ENCODE data around the gene GH2. TPM values are rescaled to one million over a fixed set of nuclear protein-coding genes. Genes with fewer than 3 reads are reported as not detected.

The GH2 gene
- total RNA-seq, 1 donor from 2014 or later: not detected

- H3K4me1 Mint-ChIP-seq: peaks cover 13% of the 10 kb centered on the region
- H3K27ac ChIP-seq: no peak overlapping the region
- peaks cover 10% of the 10 kb centered on the region for H4K20me1 ChIP-seq (ENCODE audit: low read depth)
- peaks cover 5% of the 10 kb centered on the region for H3K27me3 Mint-ChIP-seq (ENCODE audit: insufficient read depth, low read depth)
- H3K4me3 Mint-ChIP-seq: no peak overlapping the region
- H3K27me3 ChIP-seq: no peaks in the 10 kb centered on the region
- H3K4me2 ChIP-seq: no peak overlapping the region
- H3K4me1 ChIP-seq: peaks cover 12% of the 10 kb centered on the region
- no peak overlapping the region for H2AFZ ChIP-seq (replicated peaks)
- peaks cover 25% of the 10 kb centered on the region for H3K79me2 ChIP-seq (ENCODE audit: low read depth)
- peak; percentile 82 for DNase-seq (ENCODE audit: low spot score)
- H3K9me3 Mint-ChIP-seq: no peaks in the 10 kb centered on the region
- H3K9me3 ChIP-seq (ENCODE audit: low read depth): no peaks in the 10 kb centered on the region
- no peak overlapping the region for H3K9ac ChIP-seq
- peaks cover 32% of the 10 kb centered on the region for H3F3A ChIP-seq (ENCODE audit: low read depth)
- H3K36me3 ChIP-seq: peaks cover 3% of the 10 kb centered on the region
- no peak for TF ChIP-seq EZH2 (IDR thresholded peaks at IDR 0.05)
- TF ChIP-seq CTCF (IDR thresholded peaks at IDR 0.05): peak; percentile 64
- TF ChIP-seq EZH2phosphoT487 (IDR thresholded peaks at IDR 0.05): no peak
- no peak overlapping the region for H3K27ac Mint-ChIP-seq
- no peak overlapping the region for H3K4me3 ChIP-seq
- H3K36me3 Mint-ChIP-seq: peaks cover 32% of the 10 kb centered on the region
Measured at GRCh38 chr17:63834431-63835166, 47.1 kb downstream of the GH2 start.

DNA sequence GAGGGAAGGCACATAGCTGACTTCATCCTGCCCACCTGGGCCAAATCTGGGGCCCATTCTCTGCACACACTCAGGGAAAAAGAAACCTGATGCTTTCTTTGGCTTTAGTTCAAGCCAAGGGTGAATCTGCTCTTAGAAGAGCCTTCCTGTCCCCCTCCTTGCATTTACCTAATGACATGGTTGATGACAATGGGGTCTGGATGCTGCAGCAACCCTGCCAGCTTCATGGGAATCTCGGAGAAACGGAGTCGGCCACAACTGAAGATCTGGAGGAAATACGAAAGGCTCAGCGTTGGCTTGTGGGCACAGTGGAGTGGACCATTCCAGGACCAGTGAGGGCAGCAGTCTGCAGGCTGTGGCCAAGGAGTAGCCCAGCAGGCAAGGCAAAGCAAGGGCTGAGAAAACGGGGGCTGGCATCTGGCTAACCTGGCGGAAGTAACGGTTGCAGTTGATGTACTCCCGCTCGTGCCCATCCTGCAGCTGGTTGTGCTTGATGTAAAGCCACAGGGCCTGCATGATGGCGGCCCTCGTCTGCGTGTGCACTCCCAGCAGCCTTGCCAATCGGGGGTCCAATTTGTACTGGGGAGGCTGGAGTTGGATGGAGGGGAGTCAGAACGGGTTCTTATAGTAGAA is 47.9 kb downstream of the GH2 start:
- H3K36me3 Mint-ChIP-seq: peaks cover 33% of the 10 kb centered on the region
- H3K9me3 Mint-ChIP-seq: no peaks in the 10 kb centered on the region
- H3K9me3 ChIP-seq (ENCODE audit: low read depth): no peaks in the 10 kb centered on the region
- peaks cover 25% of the 10 kb centered on the region for H3K79me2 ChIP-seq (ENCODE audit: low read depth)
- peaks cover 25% of the 10 kb centered on the region for H3F3A ChIP-seq (ENCODE audit: low read depth)
- no peak overlapping the region for H3K4me2 ChIP-seq
- peaks cover 11% of the 10 kb centered on the region for H3K4me1 Mint-ChIP-seq
- H3K27ac Mint-ChIP-seq: no peak overlapping the region
- peaks cover 5% of the 10 kb centered on the region for H3K36me3 ChIP-seq
- peak overlapping the region; percentile 24 for H3K4me3 Mint-ChIP-seq
- H3K4me1 ChIP-seq: peaks cover 5% of the 10 kb centered on the region
- peaks cover 5% of the 10 kb centered on the region for H3K27me3 Mint-ChIP-seq (ENCODE audit: insufficient read depth, low read depth)
- TF ChIP-seq EZH2phosphoT487 (IDR thresholded peaks at IDR 0.05) (no peak), EZH2 (IDR thresholded peaks at IDR 0.05) (no peak), CTCF (IDR thresholded peaks at IDR 0.05) (no peak)
- H3K4me3 ChIP-seq: no peak overlapping the region
- peaks cover 10% of the 10 kb centered on the region for H4K20me1 ChIP-seq (ENCODE audit: low read depth)
- H3K27ac ChIP-seq: no peak overlapping the region
- H3K9ac ChIP-seq: no peak overlapping the region
- H2AFZ ChIP-seq (replicated peaks): no peak overlapping the region
- no peaks in the 10 kb centered on the region for H3K27me3 ChIP-seq
- no peak for DNase-seq (ENCODE audit: low spot score)

DNA sequence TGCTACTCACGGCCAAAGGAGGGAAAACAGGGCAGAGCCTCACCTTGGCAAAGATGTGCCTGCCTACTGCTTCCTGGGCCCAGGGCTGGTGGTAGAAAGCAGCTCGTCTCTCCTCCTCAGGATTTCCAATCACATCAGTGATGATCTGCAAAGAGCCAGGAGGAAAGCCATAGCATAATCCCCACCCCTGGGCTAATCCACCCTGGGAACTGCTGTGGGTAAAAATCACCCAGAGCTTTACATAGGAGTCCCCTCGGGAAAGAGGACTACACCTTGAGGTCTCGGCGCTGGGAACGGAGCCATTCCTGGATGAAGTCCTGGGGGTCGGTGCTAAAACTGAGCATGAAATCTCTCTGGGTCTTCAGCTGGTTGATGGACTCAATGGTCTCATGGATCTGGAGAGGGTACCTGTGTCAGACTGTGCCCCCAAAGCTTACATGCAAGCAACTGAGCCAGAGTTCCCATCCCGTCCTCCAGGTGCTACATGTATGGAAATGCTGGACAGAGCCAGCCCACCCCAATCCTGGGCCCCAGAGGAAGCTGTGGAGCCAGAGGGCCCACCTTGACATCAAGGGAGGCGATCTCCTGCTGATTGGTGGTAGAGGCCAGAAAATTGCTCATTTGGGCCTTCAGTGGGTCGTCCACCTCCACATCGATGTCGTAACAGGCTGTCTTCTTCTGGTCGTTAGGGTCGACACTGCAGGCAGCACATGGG is 48.6 kb downstream of the GH2 start:
- no peak overlapping the region for H3K9ac ChIP-seq
- no peak overlapping the region for H3K4me2 ChIP-seq
- H4K20me1 ChIP-seq (ENCODE audit: low read depth): peaks cover 8% of the 10 kb centered on the region
- peaks cover 11% of the 10 kb centered on the region for H3K4me1 Mint-ChIP-seq
- peaks cover 33% of the 10 kb centered on the region for H3K36me3 Mint-ChIP-seq
- no peak for TF ChIP-seq EZH2phosphoT487 (IDR thresholded peaks at IDR 0.05)
- TF ChIP-seq EZH2 (IDR thresholded peaks at IDR 0.05): no peak
- no peak for TF ChIP-seq CTCF (IDR thresholded peaks at IDR 0.05)
- peaks cover 5% of the 10 kb centered on the region for H3K27me3 Mint-ChIP-seq (ENCODE audit: insufficient read depth, low read depth)
- no peak overlapping the region for H3K4me3 Mint-ChIP-seq
- no peak overlapping the region for H3K27ac ChIP-seq
- peaks cover 25% of the 10 kb centered on the region for H3K79me2 ChIP-seq (ENCODE audit: low read depth)
- H3K27ac Mint-ChIP-seq: no peak overlapping the region
- H3F3A ChIP-seq (ENCODE audit: low read depth): peaks cover 22% of the 10 kb centered on the region
- no peak for DNase-seq (ENCODE audit: low spot score)
- no peaks in the 10 kb centered on the region for H3K9me3 ChIP-seq (ENCODE audit: low read depth)
- peaks cover 5% of the 10 kb centered on the region for H3K36me3 ChIP-seq
- no peak overlapping the region for H3K4me3 ChIP-seq
- no peaks in the 10 kb centered on the region for H3K9me3 Mint-ChIP-seq
- H3K27me3 ChIP-seq: no peaks in the 10 kb centered on the region
- peaks cover 5% of the 10 kb centered on the region for H3K4me1 ChIP-seq
- no peak overlapping the region for H2AFZ ChIP-seq (replicated peaks)
